ENCODE measurements around the gene CNTNAP2.

DNA sequence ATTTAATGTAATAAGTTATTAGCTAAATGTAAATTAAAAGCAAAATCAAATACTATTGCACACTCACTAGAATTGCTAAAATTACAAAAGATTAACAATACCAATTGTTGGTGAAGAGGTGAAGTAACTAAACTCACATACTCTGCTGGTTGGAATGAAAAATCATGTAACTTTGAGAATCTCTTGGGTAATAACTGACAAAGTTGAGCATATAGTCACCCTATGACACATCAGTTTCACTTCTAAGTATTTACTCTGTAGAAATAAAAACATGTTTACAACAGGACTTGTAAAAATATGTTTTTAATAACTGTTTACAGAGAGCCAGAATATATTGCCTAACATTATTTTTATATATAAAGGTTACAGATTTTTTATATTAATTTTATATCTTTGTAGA is 33.6 kb downstream of the CNTNAP2 start:
- TF ChIP-seq, protein P1, sequence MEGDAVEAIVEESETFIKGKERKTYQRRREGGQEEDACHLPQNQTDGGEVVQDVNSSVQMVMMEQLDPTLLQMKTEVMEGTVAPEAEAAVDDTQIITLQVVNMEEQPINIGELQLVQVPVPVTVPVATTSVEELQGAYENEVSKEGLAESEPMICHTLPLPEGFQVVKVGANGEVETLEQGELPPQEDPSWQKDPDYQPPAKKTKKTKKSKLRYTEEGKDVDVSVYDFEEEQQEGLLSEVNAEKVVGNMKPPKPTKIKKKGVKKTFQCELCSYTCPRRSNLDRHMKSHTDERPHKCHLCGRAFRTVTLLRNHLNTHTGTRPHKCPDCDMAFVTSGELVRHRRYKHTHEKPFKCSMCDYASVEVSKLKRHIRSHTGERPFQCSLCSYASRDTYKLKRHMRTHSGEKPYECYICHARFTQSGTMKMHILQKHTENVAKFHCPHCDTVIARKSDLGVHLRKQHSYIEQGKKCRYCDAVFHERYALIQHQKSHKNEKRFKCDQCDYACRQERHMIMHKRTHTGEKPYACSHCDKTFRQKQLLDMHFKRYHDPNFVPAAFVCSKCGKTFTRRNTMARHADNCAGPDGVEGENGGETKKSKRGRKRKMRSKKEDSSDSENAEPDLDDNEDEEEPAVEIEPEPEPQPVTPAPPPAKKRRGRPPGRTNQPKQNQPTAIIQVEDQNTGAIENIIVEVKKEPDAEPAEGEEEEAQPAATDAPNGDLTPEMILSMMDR (IDR thresholded peaks at IDR 0.05): no peak
- TF ChIP-seq SIN3A (IDR thresholded peaks at IDR 0.05; ENCODE audit: borderline replicate concordance, insufficient read depth, low read depth, low read length): no peak
- TF ChIP-seq POLR2AphosphoS5 (IDR thresholded peaks at IDR 0.05; ENCODE audit: low read depth, low read length): no peak
